WTC11 (cell line): ENCODE measurements around the gene WDR75. TPM values are rescaled to one million over a fixed set of nuclear protein-coding genes. Genes with fewer than 3 reads are reported as not detected.

Experiments
- ATAC-seq: fragments of 200-7000 bp; cut with Tn5 transposase; 2 replicates; pipeline ENCODE4 v1.10.0; 2021; ENCODE audit warnings: mild to moderate bottlenecking, moderate library complexity
- CTCF ChIA-PET: fragments of 300-600 bp; sonication (Branson Sonifier 250); formaldehyde crosslinking; loops from one replicate; lab custom pipeline; 2021; ENCODE audit warnings: antibody characterized with exemption; lab: Charles Lee
- POLR2A ChIA-PET: fragments of 350-600 bp; sonication (Branson Sonifier 250); formaldehyde crosslinking; loops from one replicate; lab custom pipeline; 2021; ENCODE audit warnings: antibody characterized with exemption; lab: Charles Lee
- DNase-seq: peaks from one replicate; pipeline ENCODE4 v3.0.0; 2021; ENCODE audit warnings: low spot score
- H3K27ac Mint-ChIP-seq: 2 replicates; pipeline ENCODE4 v1.8.0; 2021; ENCODE audit warnings: mixed read lengths
- H3K27me3 Mint-ChIP-seq: 2 replicates; pipeline ENCODE4 v1.8.0; 2021; ENCODE audit warnings: low read depth, mild to moderate bottlenecking, moderate library complexity, mixed read lengths
- H3K36me3 Mint-ChIP-seq: 2 replicates; pipeline ENCODE4 v1.8.0; 2021; ENCODE audit warnings: mixed read lengths
- H3K4me1 Mint-ChIP-seq: 2 replicates; pipeline ENCODE4 v1.8.0; 2022; ENCODE audit warnings: mixed read lengths
- H3K4me3 Mint-ChIP-seq: 2 replicates; pipeline ENCODE4 v1.8.0; 2021; ENCODE audit warnings: mild to moderate bottlenecking, moderate library complexity, mixed read lengths
- H3K9me3 Mint-ChIP-seq: 2 replicates; pipeline ENCODE4 v1.8.0; 2021; ENCODE audit warnings: mixed read lengths
- CBFB ChIP-seq: sonication (generic); formaldehyde crosslinking; IDR thresholded peaks from 2 replicates; pipeline ENCODE4 v1.8.1; 2022; ENCODE audit warnings: mild to moderate bottlenecking, low read depth, missing genetic modification reagents
- NFATC4 ChIP-seq: fragments of 250-450 bp; sonication (Bioruptor Pico); IDR thresholded peaks from 2 replicates; pipeline ENCODE4 v1.9.0; 2021; ENCODE audit warnings: mild to moderate bottlenecking
- NFYB ChIP-seq: sonication (generic); formaldehyde crosslinking; conservative IDR thresholded peaks from 2 replicates; pipeline ENCODE4 v1.8.0; 2022; ENCODE audit warnings: low read depth, missing genetic modification reagents
- OVOL2 ChIP-seq: fragments of 250-450 bp; sonication (Bioruptor Pico); IDR thresholded peaks from 2 replicates; pipeline ENCODE4 v1.9.0; 2021; ENCODE audit warnings: mild to moderate bottlenecking, borderline replicate concordance
- PRRX2 ChIP-seq: fragments of 250-450 bp; sonication (Bioruptor Pico); IDR thresholded peaks from 2 replicates; pipeline ENCODE4 v1.8.0; 2021; ENCODE audit warnings: mild to moderate bottlenecking
- TP53 ChIP-seq: sonication (generic); formaldehyde crosslinking; IDR thresholded peaks from 2 replicates; pipeline ENCODE4 v1.8.1; 2023; ENCODE audit warnings: mild to moderate bottlenecking, missing genetic modification reagents
- ZBTB21 ChIP-seq: sonication (generic); formaldehyde crosslinking; IDR thresholded peaks from 2 replicates; pipeline ENCODE4 v1.8.1; 2023; ENCODE audit warnings: mild to moderate bottlenecking, missing genetic modification reagents, borderline replicate concordance
- ZNF396 ChIP-seq: fragments of 250-450 bp; sonication (Bioruptor Pico); IDR thresholded peaks from 2 replicates; pipeline ENCODE4 v1.8.0; 2021; ENCODE audit warnings: mild to moderate bottlenecking, moderate library complexity, borderline replicate concordance
- total RNA-seq: library from RNA; stranded (reverse); gene quantifications from 3 replicates; pipeline ENCODE4 v1.2.3, GENCODE V29; 2021
- TF ChIP-seq, protein P1 (sequence below): sonication (generic); formaldehyde crosslinking; IDR thresholded peaks from 2 replicates; pipeline ENCODE4 v1.8.1; 2023; ENCODE audit warnings: mild to moderate bottlenecking, missing genetic modification reagents
- TF ChIP-seq, protein P2 (sequence below): fragments of 250-450 bp; sonication (Bioruptor Pico); IDR thresholded peaks from 2 replicates; pipeline ENCODE4 v1.9.0; 2021; ENCODE audit warnings: mild to moderate bottlenecking, borderline replicate concordance
- TF ChIP-seq, protein P3 (sequence below): fragments of 250-450 bp; sonication (Bioruptor Pico); IDR thresholded peaks from 2 replicates; pipeline ENCODE4 v1.8.0; 2021; ENCODE audit warnings: mild to moderate bottlenecking
- TF ChIP-seq, protein P4 (sequence below): sonication (generic); formaldehyde crosslinking; IDR thresholded peaks from 2 replicates; pipeline ENCODE4 v1.8.0; 2023; ENCODE audit warnings: missing genetic modification reagents
- TF ChIP-seq, protein P5 (sequence below): fragments of 200-600 bp; IDR thresholded peaks from 2 replicates; pipeline ENCODE4 v1.8.0; 2022; ENCODE audit warnings: antibody characterized with exemption
- TF ChIP-seq, protein P6 (sequence below): sonication (generic); formaldehyde crosslinking; IDR thresholded peaks from 2 replicates; pipeline ENCODE4 v1.8.0; 2022; ENCODE audit warnings: mild to moderate bottlenecking, missing genetic modification reagents
- TF ChIP-seq, protein P7 (sequence below): sonication (generic); formaldehyde crosslinking; IDR thresholded peaks from 2 replicates; pipeline ENCODE4 v1.8.0; 2023; ENCODE audit warnings: missing genetic modification reagents, mild to moderate bottlenecking, borderline replicate concordance

The WDR75 gene
- total RNA-seq, 1 experiment from 2014 or later = 68.3 TPM

DNA sequence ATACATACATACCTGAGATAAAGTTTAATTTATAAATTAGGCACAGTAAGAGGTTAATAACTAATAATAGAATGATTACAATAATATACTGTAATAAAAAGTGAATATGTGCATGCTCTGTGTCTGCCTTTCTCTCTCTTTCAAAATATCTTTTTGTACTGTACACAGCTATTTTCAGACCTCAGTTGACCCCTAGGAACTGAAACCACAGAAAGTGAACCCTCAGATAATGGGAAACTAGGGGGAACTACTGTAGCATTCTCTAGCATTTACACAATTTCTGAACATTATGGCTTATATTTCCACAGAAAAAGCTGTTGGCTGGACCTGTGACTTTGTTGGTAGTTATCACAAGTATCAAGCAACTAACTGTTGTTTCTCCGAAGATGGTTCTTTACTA, 25.9 kb downstream of the WDR75 start:
- ChIA-PET POLR2A (no interaction called here), CTCF (no interaction called here)
- H3K27me3 Mint-ChIP-seq = no peaks in the 10 kb centered on the region
- TF ChIP-seq, protein P1, sequence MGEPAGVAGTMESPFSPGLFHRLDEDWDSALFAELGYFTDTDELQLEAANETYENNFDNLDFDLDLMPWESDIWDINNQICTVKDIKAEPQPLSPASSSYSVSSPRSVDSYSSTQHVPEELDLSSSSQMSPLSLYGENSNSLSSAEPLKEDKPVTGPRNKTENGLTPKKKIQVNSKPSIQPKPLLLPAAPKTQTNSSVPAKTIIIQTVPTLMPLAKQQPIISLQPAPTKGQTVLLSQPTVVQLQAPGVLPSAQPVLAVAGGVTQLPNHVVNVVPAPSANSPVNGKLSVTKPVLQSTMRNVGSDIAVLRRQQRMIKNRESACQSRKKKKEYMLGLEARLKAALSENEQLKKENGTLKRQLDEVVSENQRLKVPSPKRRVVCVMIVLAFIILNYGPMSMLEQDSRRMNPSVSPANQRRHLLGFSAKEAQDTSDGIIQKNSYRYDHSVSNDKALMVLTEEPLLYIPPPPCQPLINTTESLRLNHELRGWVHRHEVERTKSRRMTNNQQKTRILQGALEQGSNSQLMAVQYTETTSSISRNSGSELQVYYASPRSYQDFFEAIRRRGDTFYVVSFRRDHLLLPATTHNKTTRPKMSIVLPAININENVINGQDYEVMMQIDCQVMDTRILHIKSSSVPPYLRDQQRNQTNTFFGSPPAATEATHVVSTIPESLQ = no peak
- no peak for TF ChIP-seq OVOL2
- TF ChIP-seq, protein P2, sequence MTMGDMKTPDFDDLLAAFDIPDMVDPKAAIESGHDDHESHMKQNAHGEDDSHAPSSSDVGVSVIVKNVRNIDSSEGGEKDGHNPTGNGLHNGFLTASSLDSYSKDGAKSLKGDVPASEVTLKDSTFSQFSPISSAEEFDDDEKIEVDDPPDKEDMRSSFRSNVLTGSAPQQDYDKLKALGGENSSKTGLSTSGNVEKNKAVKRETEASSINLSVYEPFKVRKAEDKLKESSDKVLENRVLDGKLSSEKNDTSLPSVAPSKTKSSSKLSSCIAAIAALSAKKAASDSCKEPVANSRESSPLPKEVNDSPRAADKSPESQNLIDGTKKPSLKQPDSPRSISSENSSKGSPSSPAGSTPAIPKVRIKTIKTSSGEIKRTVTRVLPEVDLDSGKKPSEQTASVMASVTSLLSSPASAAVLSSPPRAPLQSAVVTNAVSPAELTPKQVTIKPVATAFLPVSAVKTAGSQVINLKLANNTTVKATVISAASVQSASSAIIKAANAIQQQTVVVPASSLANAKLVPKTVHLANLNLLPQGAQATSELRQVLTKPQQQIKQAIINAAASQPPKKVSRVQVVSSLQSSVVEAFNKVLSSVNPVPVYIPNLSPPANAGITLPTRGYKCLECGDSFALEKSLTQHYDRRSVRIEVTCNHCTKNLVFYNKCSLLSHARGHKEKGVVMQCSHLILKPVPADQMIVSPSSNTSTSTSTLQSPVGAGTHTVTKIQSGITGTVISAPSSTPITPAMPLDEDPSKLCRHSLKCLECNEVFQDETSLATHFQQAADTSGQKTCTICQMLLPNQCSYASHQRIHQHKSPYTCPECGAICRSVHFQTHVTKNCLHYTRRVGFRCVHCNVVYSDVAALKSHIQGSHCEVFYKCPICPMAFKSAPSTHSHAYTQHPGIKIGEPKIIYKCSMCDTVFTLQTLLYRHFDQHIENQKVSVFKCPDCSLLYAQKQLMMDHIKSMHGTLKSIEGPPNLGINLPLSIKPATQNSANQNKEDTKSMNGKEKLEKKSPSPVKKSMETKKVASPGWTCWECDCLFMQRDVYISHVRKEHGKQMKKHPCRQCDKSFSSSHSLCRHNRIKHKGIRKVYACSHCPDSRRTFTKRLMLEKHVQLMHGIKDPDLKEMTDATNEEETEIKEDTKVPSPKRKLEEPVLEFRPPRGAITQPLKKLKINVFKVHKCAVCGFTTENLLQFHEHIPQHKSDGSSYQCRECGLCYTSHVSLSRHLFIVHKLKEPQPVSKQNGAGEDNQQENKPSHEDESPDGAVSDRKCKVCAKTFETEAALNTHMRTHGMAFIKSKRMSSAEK (CRISPR knock-in tag) = no peak
- no peaks in the 10 kb centered on the region for H3K9me3 Mint-ChIP-seq
- no peak for ATAC-seq
- no peaks in the 10 kb centered on the region for H3K4me1 Mint-ChIP-seq
- H3K27ac Mint-ChIP-seq = no peak overlapping the region
- peaks cover 91% of the 10 kb centered on the region for H3K36me3 Mint-ChIP-seq
- no peak overlapping the region for H3K4me3 Mint-ChIP-seq
- no peak for DNase-seq

DNA sequence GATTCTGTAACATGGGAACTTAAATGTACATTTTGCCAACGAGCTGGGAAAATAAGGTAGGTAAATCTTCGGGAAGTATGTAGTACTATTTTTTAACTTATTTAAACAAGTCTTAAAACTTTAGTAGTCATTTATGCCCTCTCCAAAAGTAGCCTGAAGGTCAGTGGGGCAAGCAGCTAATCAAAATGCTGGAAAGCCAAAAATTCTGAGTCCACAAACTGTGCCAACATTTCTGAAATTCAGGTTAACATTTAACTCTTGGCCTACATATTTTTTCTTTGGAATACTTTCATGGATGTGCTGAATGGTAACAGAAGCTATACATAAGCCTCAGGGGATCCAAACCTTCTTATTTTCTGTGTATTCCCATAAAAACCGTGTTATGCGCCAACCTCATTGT, 26.3 kb downstream of the WDR75 start:
- H3K27ac Mint-ChIP-seq = no peak overlapping the region
- peaks cover 89% of the 10 kb centered on the region for H3K36me3 Mint-ChIP-seq
- H3K27me3 Mint-ChIP-seq = no peaks in the 10 kb centered on the region
- no peak overlapping the region for H3K4me3 Mint-ChIP-seq
- ATAC-seq = no peak
- no peaks in the 10 kb centered on the region for H3K4me1 Mint-ChIP-seq
- no peaks in the 10 kb centered on the region for H3K9me3 Mint-ChIP-seq
- no peak for DNase-seq
- ChIA-PET CTCF (no interaction called here), POLR2A (no interaction called here)
- TF ChIP-seq OVOL2 (no peak), NFATC4 (CRISPR knock-in tag) (no peak), ZNF396 (no peak), PRRX2 (no peak), TP53 (CRISPR knock-in tag) (no peak), ZBTB21 (CRISPR knock-in tag) (no peak), NFYB (CRISPR knock-in tag) (no peak), CBFB (CRISPR knock-in tag) (no peak)
- TF ChIP-seq, protein P3, sequence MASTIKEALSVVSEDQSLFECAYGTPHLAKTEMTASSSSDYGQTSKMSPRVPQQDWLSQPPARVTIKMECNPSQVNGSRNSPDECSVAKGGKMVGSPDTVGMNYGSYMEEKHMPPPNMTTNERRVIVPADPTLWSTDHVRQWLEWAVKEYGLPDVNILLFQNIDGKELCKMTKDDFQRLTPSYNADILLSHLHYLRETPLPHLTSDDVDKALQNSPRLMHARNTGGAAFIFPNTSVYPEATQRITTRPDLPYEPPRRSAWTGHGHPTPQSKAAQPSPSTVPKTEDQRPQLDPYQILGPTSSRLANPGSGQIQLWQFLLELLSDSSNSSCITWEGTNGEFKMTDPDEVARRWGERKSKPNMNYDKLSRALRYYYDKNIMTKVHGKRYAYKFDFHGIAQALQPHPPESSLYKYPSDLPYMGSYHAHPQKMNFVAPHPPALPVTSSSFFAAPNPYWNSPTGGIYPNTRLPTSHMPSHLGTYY (CRISPR knock-in tag) = no peak
- TF ChIP-seq, protein P4, sequence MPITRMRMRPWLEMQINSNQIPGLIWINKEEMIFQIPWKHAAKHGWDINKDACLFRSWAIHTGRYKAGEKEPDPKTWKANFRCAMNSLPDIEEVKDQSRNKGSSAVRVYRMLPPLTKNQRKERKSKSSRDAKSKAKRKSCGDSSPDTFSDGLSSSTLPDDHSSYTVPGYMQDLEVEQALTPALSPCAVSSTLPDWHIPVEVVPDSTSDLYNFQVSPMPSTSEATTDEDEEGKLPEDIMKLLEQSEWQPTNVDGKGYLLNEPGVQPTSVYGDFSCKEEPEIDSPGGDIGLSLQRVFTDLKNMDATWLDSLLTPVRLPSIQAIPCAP (CRISPR knock-in tag) = no peak
- TF ChIP-seq, protein P5, sequence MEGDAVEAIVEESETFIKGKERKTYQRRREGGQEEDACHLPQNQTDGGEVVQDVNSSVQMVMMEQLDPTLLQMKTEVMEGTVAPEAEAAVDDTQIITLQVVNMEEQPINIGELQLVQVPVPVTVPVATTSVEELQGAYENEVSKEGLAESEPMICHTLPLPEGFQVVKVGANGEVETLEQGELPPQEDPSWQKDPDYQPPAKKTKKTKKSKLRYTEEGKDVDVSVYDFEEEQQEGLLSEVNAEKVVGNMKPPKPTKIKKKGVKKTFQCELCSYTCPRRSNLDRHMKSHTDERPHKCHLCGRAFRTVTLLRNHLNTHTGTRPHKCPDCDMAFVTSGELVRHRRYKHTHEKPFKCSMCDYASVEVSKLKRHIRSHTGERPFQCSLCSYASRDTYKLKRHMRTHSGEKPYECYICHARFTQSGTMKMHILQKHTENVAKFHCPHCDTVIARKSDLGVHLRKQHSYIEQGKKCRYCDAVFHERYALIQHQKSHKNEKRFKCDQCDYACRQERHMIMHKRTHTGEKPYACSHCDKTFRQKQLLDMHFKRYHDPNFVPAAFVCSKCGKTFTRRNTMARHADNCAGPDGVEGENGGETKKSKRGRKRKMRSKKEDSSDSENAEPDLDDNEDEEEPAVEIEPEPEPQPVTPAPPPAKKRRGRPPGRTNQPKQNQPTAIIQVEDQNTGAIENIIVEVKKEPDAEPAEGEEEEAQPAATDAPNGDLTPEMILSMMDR = no peak
- TF ChIP-seq, protein P6, sequence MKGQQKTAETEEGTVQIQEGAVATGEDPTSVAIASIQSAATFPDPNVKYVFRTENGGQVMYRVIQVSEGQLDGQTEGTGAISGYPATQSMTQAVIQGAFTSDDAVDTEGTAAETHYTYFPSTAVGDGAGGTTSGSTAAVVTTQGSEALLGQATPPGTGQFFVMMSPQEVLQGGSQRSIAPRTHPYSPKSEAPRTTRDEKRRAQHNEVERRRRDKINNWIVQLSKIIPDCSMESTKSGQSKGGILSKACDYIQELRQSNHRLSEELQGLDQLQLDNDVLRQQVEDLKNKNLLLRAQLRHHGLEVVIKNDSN (CRISPR knock-in tag) = no peak
- TF ChIP-seq, protein P7, sequence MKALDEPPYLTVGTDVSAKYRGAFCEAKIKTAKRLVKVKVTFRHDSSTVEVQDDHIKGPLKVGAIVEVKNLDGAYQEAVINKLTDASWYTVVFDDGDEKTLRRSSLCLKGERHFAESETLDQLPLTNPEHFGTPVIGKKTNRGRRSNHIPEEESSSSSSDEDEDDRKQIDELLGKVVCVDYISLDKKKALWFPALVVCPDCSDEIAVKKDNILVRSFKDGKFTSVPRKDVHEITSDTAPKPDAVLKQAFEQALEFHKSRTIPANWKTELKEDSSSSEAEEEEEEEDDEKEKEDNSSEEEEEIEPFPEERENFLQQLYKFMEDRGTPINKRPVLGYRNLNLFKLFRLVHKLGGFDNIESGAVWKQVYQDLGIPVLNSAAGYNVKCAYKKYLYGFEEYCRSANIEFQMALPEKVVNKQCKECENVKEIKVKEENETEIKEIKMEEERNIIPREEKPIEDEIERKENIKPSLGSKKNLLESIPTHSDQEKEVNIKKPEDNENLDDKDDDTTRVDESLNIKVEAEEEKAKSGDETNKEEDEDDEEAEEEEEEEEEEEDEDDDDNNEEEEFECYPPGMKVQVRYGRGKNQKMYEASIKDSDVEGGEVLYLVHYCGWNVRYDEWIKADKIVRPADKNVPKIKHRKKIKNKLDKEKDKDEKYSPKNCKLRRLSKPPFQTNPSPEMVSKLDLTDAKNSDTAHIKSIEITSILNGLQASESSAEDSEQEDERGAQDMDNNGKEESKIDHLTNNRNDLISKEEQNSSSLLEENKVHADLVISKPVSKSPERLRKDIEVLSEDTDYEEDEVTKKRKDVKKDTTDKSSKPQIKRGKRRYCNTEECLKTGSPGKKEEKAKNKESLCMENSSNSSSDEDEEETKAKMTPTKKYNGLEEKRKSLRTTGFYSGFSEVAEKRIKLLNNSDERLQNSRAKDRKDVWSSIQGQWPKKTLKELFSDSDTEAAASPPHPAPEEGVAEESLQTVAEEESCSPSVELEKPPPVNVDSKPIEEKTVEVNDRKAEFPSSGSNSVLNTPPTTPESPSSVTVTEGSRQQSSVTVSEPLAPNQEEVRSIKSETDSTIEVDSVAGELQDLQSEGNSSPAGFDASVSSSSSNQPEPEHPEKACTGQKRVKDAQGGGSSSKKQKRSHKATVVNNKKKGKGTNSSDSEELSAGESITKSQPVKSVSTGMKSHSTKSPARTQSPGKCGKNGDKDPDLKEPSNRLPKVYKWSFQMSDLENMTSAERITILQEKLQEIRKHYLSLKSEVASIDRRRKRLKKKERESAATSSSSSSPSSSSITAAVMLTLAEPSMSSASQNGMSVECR (CRISPR knock-in tag) = no peak
